ENCODE data around the gene SNX20.

The SNX20 gene

GRCh38 chr16:50640919-50641817, 39.9 kb downstream of the SNX20 start:
- H3K23ac ChIP-seq (ENCODE audit: low read length): no peak overlapping the region
- no peak overlapping the region for H2BK120ac ChIP-seq (ENCODE audit: low read depth, low read length)
- no peak overlapping the region for H3K4me2 ChIP-seq (ENCODE audit: low read length)
- no peak overlapping the region for H3K18ac ChIP-seq (ENCODE audit: low read length)
- H4K8ac ChIP-seq (ENCODE audit: low read depth, low read length): no peak overlapping the region
- no peak overlapping the region for H4K5ac ChIP-seq (ENCODE audit: low read length)
- H3K27me3 ChIP-seq (ENCODE audit: insufficient read depth, low read length, poor library complexity): no peaks in the 10 kb centered on the region
- no peak overlapping the region for H3K4me3 ChIP-seq (ENCODE audit: low read length)
- H3K27ac ChIP-seq (ENCODE audit: low read depth, low read length): no peak overlapping the region
- H3K4ac ChIP-seq (ENCODE audit: low read depth, low read length): no peak overlapping the region
- no peak overlapping the region for H3K56ac ChIP-seq (ENCODE audit: low read length)
- H3K36me3 ChIP-seq (ENCODE audit: control insufficient read depth, insufficient read depth, low read length): no peaks in the 10 kb centered on the region
- DNase-seq: no peak
- H3K79me1 ChIP-seq (ENCODE audit: low read length): no peaks in the 10 kb centered on the region
- H3K4me1 ChIP-seq (ENCODE audit: control insufficient read depth, low read depth, low read length): peaks cover 3% of the 10 kb centered on the region
- WGBS (ENCODE audit: extremely low coverage, insufficient coverage, low lambda C conversion rate): no CpG with 5 or more reads among the region's 15 CpGs
- no peak overlapping the region for H3K9ac ChIP-seq (ENCODE audit: low read length)
- H2AK5ac ChIP-seq (ENCODE audit: low read length): no peak overlapping the region
- no peak overlapping the region for H2BK5ac ChIP-seq (ENCODE audit: low read length)
- no peak overlapping the region for H2BK15ac ChIP-seq (replicated peaks; ENCODE audit: low read depth)
- H3K79me2 ChIP-seq (ENCODE audit: control insufficient read depth, insufficient read depth, low read length): no peaks in the 10 kb centered on the region

- no peaks in the 10 kb centered on the region for H3K79me2 ChIP-seq (ENCODE audit: control insufficient read depth, insufficient read depth, low read length)
- H4K8ac ChIP-seq (ENCODE audit: low read depth, low read length): no peak overlapping the region
- no peak for DNase-seq
- H3K9ac ChIP-seq (ENCODE audit: low read length): no peak overlapping the region
- no peak overlapping the region for H3K56ac ChIP-seq (ENCODE audit: low read length)
- no peaks in the 10 kb centered on the region for H3K27me3 ChIP-seq (ENCODE audit: insufficient read depth, low read length, poor library complexity)
- WGBS (ENCODE audit: extremely low coverage, insufficient coverage, low lambda C conversion rate): no CpG with 5 or more reads among the region's 1 CpG
- no peak overlapping the region for H3K23ac ChIP-seq (ENCODE audit: low read length)
- no peak overlapping the region for H2BK15ac ChIP-seq (replicated peaks; ENCODE audit: low read depth)
- no peaks in the 10 kb centered on the region for H3K36me3 ChIP-seq (ENCODE audit: control insufficient read depth, insufficient read depth, low read length)
- H2AK5ac ChIP-seq (ENCODE audit: low read length): no peak overlapping the region
- no peak overlapping the region for H3K4me2 ChIP-seq (ENCODE audit: low read length)
- no peak overlapping the region for H4K5ac ChIP-seq (ENCODE audit: low read length)
- H3K27ac ChIP-seq (ENCODE audit: low read depth, low read length): no peak overlapping the region
- H2BK120ac ChIP-seq (ENCODE audit: low read depth, low read length): no peak overlapping the region
- no peak overlapping the region for H3K4me3 ChIP-seq (ENCODE audit: low read length)
- no peak overlapping the region for H2BK5ac ChIP-seq (ENCODE audit: low read length)
- no peak overlapping the region for H3K4ac ChIP-seq (ENCODE audit: low read depth, low read length)
- H3K4me1 ChIP-seq (ENCODE audit: control insufficient read depth, low read depth, low read length): no peaks in the 10 kb centered on the region
- H3K18ac ChIP-seq (ENCODE audit: low read length): no peak overlapping the region
- no peaks in the 10 kb centered on the region for H3K79me1 ChIP-seq (ENCODE audit: low read length)
Measured at GRCh38 chr16:50640391-50640790, 40.7 kb downstream of the SNX20 start.

- Histone ChIP-seq H3K79me1 (ENCODE audit: low read length) (no peaks in the 10 kb centered on the region), H3K27me3 (ENCODE audit: insufficient read depth, low read length, poor library complexity) (no peaks in the 10 kb centered on the region), H3K18ac (ENCODE audit: low read length) (no peak overlapping the region), H3K4me3 (ENCODE audit: low read length) (no peak overlapping the region), H3K4me1 (ENCODE audit: control insufficient read depth, low read depth, low read length) (no peaks in the 10 kb centered on the region), H3K36me3 (ENCODE audit: control insufficient read depth, insufficient read depth, low read length) (no peaks in the 10 kb centered on the region), H3K4me2 (ENCODE audit: low read length) (no peak overlapping the region), H2BK120ac (ENCODE audit: low read depth, low read length) (no peak overlapping the region), H3K9ac (ENCODE audit: low read length) (no peak overlapping the region), H3K27ac (ENCODE audit: low read depth, low read length) (no peak overlapping the region), H3K79me2 (ENCODE audit: control insufficient read depth, insufficient read depth, low read length) (no peaks in the 10 kb centered on the region), H2BK15ac (replicated peaks; ENCODE audit: low read depth) (no peak overlapping the region), H2BK5ac (ENCODE audit: low read length) (no peak overlapping the region), H4K8ac (ENCODE audit: low read depth, low read length) (no peak overlapping the region), H2AK5ac (ENCODE audit: low read length) (no peak overlapping the region), H3K4ac (ENCODE audit: low read depth, low read length) (no peak overlapping the region), H4K5ac (ENCODE audit: low read length) (no peak overlapping the region), H3K56ac (ENCODE audit: low read length) (no peak overlapping the region), H3K23ac (ENCODE audit: low read length) (no peak overlapping the region)
- no CpG with 5 or more reads among the region's 8 CpGs for WGBS (ENCODE audit: extremely low coverage, insufficient coverage, low lambda C conversion rate)
- DNase-seq: no peak
Measured at GRCh38 chr16:50638816-50639670, 42.1 kb downstream of the SNX20 start.

- Histone ChIP-seq H2AK5ac (ENCODE audit: low read length) (no peak overlapping the region), H3K36me3 (ENCODE audit: control insufficient read depth, insufficient read depth, low read length) (no peaks in the 10 kb centered on the region), H3K18ac (ENCODE audit: low read length) (no peak overlapping the region), H3K4me2 (ENCODE audit: low read length) (no peak overlapping the region), H3K4ac (ENCODE audit: low read depth, low read length) (no peak overlapping the region), H3K56ac (ENCODE audit: low read length) (no peak overlapping the region), H2BK15ac (replicated peaks; ENCODE audit: low read depth) (no peak overlapping the region), H3K4me1 (ENCODE audit: control insufficient read depth, low read depth, low read length) (no peaks in the 10 kb centered on the region), H3K79me2 (ENCODE audit: control insufficient read depth, insufficient read depth, low read length) (no peaks in the 10 kb centered on the region), H3K79me1 (ENCODE audit: low read length) (no peaks in the 10 kb centered on the region), H4K5ac (ENCODE audit: low read length) (no peak overlapping the region), H3K27me3 (ENCODE audit: insufficient read depth, low read length, poor library complexity) (no peaks in the 10 kb centered on the region), H3K9ac (ENCODE audit: low read length) (no peak overlapping the region), H2BK120ac (ENCODE audit: low read depth, low read length) (no peak overlapping the region), H3K23ac (ENCODE audit: low read length) (no peak overlapping the region), H2BK5ac (ENCODE audit: low read length) (no peak overlapping the region), H3K4me3 (ENCODE audit: low read length) (no peak overlapping the region), H4K8ac (ENCODE audit: low read depth, low read length) (no peak overlapping the region), H3K27ac (ENCODE audit: low read depth, low read length) (no peak overlapping the region)
- no peak for DNase-seq
- WGBS (ENCODE audit: extremely low coverage, insufficient coverage, low lambda C conversion rate): no CpG with 5 or more reads among the region's 13 CpGs
Measured at GRCh38 chr16:50637716-50638602, 43.2 kb downstream of the SNX20 start.

- H2BK15ac ChIP-seq (replicated peaks; ENCODE audit: low read depth): no peak overlapping the region
- DNase-seq: no peak
- no peak overlapping the region for H4K8ac ChIP-seq (ENCODE audit: low read depth, low read length)
- H2BK120ac ChIP-seq (ENCODE audit: low read depth, low read length): no peak overlapping the region
- no CpG with 5 or more reads among the region's 10 CpGs for WGBS (ENCODE audit: extremely low coverage, insufficient coverage, low lambda C conversion rate)
- H3K18ac ChIP-seq (ENCODE audit: low read length): no peak overlapping the region
- H2BK5ac ChIP-seq (ENCODE audit: low read length): no peak overlapping the region
- no peak overlapping the region for H3K27ac ChIP-seq (ENCODE audit: low read depth, low read length)
- no peaks in the 10 kb centered on the region for H3K36me3 ChIP-seq (ENCODE audit: control insufficient read depth, insufficient read depth, low read length)
- H3K56ac ChIP-seq (ENCODE audit: low read length): no peak overlapping the region
- no peak overlapping the region for H3K23ac ChIP-seq (ENCODE audit: low read length)
- no peak overlapping the region for H2AK5ac ChIP-seq (ENCODE audit: low read length)
- no peaks in the 10 kb centered on the region for H3K79me1 ChIP-seq (ENCODE audit: low read length)
- H3K4me2 ChIP-seq (ENCODE audit: low read length): no peak overlapping the region
- H3K79me2 ChIP-seq (ENCODE audit: control insufficient read depth, insufficient read depth, low read length): no peaks in the 10 kb centered on the region
- H3K9ac ChIP-seq (ENCODE audit: low read length): no peak overlapping the region
- no peak overlapping the region for H3K4ac ChIP-seq (ENCODE audit: low read depth, low read length)
- no peak overlapping the region for H4K5ac ChIP-seq (ENCODE audit: low read length)
- no peak overlapping the region for H3K4me3 ChIP-seq (ENCODE audit: low read length)
- H3K27me3 ChIP-seq (ENCODE audit: insufficient read depth, low read length, poor library complexity): no peaks in the 10 kb centered on the region
- H3K4me1 ChIP-seq (ENCODE audit: control insufficient read depth, low read depth, low read length): no peaks in the 10 kb centered on the region
Measured at GRCh38 chr16:50636753-50637374, 44.2 kb downstream of the SNX20 start.

All from mesendoderm (in vitro differentiated cells).